ENCODE results near the gene DSCAML1. TPM values are rescaled to one million over a fixed set of nuclear protein-coding genes. Genes with fewer than 3 reads are reported as not detected.
A peak's percentile ranks its signal among the peaks of the same experiment; 100 is the strongest.

Gene DSCAML1
- polyA plus RNA-seq, 3 donors = 2.4 to 4.0 (median 2.9) TPM

DNA sequence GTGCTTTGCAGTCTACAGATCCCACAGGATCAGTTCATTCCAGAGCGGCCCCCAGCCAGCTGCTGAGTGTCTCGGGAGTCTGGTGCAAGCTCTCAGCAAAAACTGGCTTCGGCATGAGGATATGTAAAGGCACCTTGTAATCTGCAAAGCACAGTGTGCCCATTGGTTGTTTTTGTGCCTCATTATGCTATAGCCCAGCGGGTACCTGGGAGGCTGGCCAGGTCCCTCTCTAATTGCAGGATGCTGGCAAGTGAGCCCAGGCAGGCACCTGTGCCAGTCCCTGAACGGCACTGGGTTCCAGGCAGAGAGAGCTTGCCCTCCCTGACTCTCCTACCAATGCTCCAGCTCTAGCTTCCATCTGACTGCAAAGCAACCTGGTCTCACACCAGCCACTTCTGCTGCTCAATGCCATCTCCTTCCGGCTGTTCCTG is 128.7 kb downstream of the DSCAML1 start:
- no peak for DNase-seq

DNA sequence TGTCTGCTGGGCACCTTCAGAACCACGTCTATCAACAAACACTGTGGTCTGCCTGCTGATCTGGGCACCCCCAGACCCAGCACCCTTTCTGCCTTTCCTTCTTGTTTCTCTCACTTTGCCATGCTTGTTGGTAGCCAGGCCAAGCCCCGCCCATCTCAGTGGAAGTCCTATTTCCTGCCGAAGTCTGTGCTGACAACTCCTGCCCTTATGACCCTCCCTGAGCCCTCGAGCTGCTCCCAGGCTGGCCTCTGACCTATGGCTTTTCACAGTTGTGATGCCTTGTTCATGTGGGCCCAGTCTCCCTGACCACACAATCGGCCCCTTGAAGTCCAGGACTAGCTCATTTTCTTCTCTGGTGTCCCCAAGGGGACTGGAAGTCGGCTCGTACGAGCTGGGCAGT is 132.1 kb downstream of the DSCAML1 start:
- no peak for DNase-seq

DNA sequence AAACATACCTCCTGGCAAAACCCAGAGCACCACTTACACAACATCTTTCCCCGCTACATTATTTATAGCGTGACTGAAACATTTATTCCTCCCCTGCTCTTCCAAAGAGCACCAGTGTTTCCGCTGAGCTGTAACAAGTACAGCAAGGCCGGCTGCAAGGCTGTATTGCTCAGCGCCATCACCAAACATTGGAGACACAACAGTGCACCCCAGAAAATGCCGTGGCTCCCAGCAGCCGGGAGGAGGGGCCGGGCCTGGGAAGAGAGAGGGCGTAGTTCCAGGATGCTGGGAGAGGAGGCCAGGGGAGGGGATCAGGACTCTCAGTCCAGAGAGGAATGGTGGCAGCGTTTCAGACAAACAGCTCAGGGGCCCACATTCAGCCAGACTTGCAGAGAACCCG is 133.2 kb downstream of the DSCAML1 start:
- peak; percentile 31 for DNase-seq

DNA sequence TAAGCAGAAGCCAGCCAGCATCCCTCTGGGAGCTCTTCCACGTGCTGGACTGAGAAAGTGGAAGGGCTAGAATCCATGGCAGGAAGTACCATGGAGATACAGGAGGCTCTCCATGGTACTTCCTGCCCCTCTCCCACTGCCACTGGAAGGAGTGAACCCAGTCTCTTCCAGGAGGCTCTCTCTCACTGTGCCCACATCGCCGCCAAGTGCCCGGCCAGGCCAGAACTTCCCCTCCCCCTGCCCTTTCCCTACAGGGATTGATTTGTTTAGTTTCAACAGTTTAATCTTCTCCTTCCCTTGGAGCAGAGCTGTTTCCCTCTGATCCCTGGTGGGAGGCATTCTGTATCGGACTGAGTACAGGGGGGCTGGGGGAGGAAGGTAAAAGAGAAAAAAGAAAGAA is 133.6 kb downstream of the DSCAML1 start:
- DNase-seq = no peak

DNA sequence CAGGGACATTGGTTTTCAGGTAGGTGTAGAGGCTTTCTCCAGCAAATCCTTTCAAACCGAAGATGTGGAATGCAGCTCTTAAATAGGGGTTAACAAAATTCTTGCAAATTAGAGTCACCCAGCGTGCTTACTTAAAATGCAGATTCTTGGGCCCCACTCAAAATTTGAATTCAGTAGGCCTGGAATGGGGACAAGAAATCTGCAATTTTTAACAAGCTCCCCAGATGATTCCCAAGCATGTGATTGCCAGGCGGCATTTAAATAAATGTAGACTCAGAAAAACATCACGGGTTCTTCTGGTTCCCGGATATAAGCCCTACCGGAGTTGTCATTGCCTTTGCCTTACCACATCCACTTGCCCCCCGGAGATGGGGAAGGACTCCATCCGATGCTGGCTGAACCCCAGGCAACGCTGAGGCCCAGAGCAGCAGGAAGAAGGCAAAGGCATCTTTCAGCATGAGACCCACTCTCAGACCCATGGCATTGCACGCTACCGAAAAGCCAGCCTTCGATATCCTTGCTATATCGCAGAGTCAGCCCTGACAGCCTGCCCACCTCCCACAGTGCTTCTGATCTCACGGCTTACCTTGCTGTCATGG is 134.2 kb downstream of the DSCAML1 start:
- DNase-seq = no peak

DNA sequence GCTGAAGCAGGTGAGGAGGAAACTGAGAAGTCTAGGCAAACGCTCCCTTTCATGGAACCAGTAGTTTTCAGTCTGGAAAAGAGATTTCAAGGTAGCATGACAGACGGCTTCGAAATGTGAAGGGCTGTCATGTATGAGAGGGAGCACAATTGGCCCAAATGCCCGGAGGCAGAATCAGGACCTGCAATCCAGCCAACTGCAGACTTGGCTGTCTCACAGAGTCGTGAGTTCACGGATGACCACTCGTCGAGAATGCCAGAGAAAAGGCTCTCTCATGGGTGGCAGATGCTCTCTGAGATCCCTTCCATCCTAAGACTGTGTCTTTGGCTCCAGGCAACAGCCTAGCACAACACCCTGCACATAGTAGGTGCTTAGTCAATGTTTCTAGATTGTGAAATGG is 134.8 kb downstream of the DSCAML1 start:
- no peak for DNase-seq

DNA sequence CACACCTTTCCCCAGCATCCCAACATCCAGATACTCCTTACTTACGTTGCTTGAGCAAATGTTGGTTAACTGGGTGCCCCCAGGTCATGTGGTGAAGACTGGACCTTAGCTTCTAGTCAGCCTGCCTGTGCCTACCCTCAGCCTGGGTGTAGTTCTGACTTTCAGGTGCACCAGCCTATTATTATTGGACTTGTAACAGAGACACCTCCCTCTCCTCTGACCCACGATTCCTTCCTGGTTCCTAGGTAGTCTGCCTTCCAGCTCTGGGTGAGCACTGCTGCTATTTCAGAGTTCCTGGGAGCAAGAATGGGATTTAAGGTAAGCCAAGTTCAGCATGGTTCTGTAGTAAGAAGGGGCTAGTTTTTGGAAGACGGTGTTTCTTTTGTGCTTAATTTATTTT is 138.2 kb downstream of the DSCAML1 start:
- DNase-seq = no peak

DNA sequence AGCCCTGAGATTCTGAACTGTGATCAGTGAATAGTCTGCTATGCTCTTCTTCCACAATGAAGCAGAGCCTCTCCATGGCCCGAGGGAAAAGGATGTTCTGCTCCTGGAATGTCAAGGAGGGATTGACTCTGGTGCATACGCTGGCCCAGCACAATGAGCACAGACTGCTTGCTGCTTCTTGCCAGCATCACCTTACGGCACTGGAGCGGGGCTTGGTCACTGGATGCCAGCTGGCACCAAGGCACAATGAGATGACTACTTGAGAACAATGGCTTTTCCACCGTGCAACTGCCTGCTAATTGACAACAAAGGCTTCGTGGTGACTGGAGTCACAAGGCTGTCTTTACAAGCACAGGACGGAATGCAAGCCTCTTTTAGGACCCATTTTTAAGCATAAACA is 139.2 kb downstream of the DSCAML1 start:
- no peak for DNase-seq

DNA sequence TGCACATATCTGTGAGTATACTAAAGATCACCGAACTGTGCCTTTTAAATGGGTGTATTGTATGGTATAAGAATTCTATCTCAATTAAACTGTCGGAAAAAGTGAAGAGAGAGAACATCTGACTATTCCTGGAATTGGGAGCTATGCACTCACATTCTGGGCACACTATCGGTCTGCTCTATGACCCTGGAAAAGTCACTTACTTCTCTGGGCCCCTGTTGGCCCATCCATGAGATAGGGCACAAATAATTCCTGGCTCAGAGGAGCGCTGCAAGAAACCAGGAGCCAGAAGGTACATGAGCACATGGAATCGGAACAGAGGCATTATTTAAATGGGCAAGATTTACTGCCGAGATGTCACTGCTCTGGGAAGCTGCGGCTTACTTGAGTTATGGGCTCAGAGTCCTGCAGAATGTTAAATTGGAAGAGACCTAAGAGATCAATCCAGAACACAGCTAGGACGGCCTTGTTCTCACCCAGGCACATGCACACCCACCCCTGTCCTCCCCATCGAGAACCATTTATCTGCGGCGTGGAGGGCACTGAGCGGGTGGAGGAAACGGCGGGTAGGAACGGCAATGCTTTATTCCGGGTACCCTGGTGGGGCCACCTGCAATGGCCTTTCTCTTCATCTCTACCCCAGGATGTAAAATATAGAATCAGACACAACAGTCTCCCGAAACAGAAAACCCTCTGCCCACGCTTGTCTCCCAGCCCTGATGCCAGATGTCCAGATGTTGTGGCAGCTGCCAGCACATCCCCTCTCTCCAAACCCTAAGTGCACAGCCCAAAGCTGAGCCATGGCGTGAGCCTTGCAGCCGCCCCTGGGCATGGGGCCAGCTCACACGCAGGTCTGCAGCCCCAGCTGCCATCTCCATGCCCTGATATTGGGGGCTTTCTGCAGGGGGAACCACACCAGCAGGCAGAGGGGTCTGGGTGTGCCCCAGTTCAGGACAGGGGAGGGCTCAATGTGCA is 142.4 kb downstream of the DSCAML1 start:
- no peak for DNase-seq

DNA sequence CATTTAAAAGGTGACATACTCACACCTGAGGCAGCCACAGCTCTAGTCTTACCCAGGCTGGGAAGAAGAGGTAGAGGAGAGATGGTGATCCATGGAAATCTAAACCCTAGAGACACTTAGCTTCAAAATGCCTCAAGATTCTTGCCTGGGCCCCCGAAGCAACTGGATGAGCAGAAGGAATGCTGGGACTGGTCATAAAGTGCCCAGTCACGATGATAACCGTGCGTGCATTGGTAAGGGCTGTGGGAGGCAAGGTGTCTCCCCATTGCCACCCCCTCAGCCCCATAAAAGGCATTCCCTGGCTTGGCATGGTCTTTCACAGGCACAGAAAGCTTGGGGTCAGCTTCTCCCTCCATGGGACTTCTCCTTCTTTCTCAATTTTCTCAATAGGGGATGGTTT is 144.5 kb downstream of the DSCAML1 start:
- DNase-seq = no peak

DNA sequence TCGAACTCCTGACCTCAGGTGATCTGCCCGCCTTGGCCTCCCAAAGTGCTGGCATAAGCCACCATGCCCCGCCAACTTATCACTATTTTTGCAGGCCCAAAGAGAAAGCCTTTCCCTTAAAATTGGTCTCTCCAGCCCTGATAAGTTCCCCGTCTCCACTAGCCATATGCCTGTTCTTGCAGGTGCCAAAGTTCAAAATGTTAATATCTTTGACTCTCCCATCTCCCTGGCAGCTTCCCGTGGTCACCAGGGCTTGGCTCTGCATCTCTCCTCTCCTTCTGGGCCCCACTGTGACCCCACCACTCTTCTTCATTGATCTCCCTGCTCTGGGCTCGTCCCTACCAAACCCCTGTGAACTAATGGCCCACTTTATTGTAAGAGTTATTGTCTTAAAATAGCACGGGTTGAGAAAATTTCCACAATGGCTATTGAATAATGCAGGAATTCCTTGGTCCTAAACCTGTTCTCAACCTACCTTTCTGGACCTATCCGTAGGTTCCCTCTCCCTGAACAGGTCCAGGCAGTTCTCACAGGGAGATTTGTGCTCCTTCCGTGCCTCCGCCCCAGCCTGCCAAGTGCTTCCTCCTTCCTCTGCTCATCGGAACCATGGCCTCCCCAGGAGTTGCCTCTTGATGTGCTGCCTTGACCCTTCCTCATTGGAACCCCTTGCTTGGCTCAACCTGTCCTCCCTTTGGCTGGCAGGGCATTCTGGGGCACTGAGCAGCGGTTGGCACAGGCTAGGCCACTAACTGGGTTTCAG is 147.5 kb downstream of the DSCAML1 start:
- DNase-seq = no peak

DNA sequence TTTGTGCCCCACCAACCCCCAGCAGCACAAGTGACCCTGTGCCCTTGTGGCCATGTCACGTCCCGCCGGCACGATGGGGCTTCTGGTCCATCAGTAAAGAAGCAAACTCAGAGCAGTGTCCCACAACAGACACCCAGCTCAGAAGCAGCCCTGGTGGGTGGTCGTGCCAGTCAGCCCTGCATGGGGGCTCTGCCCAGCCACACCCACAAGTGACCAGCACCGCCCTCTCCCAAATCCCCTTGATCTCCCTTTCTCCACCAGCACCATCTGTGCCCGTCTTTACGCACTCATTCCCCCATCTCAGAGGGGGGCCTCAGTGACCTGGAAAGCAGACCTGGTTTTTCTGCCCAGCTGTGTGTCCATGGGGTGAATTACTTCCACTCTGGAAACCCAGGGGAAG is 149.1 kb downstream of the DSCAML1 start:
- DNase-seq = no peak

DNA sequence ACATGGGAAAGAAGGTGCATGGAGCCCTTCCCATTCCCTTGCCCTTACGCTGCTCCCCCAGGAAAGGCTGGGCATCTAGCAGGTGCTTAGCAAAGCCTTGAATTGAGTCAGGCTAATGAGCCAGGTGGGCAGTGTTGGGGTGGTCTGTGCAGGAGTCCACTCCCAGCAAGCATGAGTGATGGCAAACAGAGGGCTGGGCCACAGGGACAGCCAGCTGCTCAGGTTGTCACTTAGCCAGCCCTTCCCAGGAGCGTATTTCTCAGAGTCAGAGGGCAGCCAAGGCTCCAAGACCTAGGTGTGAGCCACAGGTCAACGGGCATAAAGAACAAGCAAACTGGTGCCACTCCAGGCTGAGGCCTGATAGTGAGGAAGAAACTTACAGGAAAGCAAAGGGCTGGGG is 149.8 kb downstream of the DSCAML1 start:
- no peak for DNase-seq

DNA sequence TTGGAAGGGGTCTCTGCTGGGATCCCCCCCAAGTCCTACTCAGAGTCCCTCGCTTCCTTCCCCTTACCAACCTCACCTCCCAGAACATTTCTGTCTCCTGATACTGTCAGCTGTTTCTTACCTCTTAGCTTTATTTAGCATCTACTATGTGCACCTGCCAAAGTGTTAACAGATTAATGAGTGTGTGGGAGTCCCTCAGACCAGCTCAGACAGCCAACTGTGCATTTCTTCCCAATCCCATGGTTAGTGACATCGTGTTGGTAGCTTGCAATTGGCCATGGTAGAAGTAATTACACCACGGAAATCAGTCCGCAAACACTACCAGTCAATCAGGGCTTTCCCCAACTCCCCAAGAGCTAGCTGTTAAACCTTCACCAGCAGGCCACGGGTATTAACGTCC is 150.6 kb downstream of the DSCAML1 start:
- no peak for DNase-seq

DNA sequence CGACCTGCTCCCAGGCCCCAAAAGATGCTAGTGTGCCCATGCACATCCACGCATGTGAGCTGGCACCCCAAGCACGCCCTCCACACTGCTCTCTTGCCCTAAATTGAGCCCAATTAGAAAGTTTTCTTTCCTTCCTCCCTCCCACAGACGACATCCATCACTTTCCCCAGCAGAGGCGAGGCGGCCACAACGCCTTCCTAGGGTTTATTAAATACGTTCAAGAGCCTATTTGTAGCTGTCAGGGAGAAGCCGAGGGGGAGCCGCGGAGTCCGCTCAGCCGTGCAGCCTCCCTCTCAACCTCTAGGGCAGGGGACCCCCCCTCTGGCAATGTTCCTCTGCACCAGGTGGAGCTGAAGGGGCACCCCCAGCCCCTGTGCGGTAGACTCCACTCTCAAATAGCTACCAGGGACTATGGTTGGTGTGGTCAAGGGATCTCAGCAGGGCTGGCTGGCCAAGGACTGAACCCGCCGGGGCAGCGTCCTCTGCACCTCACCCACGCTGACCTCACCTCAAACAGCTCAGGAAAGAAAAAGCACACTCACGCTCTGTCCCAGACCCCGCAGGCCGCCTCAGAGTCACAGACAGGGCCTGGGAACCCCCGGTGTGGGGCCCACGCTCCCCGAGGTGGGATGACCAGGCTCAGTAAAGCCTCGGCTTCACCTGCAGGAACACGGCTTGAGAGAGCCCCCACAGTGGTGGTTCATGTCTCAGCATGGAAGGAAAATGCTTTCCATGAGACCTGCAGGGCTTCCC is 152.4 kb downstream of the DSCAML1 start:
- DNase-seq = no peak

DNA sequence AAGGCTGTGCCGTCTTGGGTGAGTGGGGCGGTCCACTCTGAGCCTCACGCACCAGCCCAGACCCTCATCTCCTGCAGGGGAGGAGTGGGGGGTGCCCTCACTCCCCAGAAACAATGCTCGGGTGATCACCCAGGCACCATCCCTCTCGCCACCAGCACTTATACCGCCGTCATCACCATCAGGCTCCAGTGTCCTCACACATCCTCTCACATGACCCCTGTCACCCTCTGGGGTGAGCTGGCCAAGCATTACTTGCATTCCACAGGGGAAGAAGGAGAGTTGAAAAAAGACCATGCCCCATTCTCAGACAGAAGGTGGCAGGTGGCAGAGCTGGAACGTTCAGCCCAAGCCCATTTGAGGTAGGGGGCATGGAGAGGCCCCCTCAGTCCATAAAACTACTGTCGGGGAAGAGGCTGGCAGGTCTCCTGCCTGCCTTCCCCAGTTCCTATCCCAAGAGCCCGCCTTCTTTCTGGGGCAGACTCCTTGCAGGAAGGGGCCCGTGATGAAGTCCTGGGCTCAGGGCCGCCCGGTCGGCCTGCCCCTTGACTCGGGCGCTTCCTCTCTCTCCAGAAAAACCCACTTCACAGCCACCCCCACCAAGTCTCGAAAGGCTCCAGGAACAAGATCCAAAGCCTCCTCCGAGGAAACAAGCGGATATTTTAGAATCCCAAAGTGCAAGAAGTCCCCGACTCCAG is 153.3 kb downstream of the DSCAML1 start:
- DNase-seq = no peak

DNA sequence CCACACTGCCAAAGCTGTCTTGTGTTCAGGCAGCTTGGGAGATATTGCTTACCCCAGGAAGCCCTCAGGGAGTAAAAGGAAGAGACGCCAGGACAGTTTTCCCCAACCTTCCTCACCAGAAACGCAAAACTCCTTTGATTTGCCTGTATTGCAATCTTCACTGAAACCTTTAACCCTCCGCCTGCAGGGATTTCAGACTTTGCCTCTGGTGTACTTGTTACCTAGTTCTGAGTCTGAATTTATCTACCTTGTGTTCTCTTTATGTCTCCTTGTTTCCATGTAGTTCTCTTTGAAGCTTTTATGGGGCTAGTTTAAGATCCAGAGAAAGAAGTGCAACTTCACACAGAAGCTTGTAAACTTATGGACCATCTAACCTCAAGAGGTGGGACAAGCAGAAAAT is 154.2 kb downstream of the DSCAML1 start:
- no peak for DNase-seq

DNA sequence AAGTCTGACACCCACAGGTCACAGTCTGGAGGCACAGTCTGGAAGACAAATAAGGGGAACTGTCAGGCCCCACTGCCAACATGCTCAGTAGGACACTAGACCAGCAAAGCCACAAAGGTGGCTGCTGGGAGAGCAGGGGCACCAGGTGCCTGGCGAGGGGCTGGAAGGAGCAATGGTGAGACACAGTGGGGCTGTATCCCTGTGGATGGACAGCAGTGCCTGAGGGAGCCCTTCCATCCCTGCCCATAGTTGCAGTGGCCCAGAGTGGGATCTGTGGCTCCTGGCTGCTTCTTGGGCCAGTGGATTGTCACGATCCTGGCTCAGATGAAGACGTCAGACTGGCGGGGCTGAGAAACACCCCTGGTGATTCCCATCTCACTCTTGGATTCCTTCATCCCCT is 154.6 kb downstream of the DSCAML1 start:
- no peak for DNase-seq

DNA sequence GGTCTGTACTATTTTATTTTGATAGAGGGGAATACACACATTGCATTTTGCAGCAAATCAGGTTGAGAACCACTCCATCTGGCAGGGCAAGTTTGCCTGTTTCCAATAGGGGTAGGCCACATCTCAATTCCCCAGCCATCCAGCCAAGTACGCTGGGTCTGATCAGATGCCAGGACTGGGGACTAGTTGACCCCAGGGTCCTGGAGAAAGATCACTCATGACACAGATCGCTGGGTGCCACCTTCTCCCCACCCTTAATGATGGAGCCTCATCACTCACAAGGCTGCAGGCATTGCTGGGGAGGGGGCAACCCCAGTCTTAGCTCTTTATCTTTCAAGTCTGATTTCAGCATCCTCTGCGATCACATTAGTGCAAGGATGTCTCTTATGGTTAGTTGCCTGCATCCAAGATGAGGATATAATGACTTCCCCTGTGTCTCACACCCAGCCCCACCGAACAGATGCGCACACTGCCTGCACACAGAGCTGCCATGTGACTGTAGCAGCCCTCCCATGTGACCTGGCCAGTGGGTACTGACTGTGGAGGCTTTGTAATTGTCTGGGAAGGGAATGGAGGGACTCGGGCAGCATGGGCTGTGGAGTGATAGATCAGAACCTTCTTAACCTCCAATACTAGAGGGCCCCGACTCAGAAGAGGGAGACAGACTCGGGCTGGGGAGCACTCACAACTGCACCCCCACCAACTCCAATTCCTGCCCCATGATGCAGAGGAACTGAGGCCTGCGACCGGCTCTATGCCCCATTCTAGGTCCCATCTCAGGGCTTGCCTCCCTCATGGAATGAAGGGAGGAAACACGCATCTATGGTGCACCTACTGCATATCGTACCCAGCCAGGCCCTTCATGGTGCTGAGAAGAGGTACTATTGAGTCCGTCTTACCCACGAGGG is 155.8 kb downstream of the DSCAML1 start:
- DNase-seq = no peak

DNA sequence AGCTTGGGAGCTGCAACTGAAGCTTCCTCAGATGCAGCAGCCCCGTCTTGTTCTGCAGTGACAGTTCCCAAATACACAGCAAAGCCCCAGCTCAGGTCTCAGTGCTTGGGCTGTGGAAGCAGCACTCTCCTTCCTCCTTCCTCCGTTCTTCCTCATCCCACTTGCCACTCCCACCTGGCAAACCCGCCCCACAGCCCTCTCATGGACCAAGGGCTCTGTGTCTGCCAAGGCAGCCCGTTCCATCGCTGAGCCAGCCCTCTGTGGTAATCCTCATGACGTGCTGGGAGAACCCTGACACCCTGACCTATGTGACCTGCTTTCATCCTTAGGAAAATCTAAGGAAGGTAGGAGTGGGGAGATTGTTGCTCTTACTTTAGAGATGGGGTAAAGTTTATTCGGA is 157.0 kb downstream of the DSCAML1 start:
- no peak for DNase-seq

Data from renal pelvis (tissue), 4 donors.